Measurements from ENCODE around the gene SLC22A31.

Gene SLC22A31

GRCh38 chr16:89161763-89162713, 38.3 kb downstream of the SLC22A31 start:
- DNase-seq (ENCODE audit: low read depth), result no peak
- no peak for TF ChIP-seq CTCF (conservative IDR thresholded peaks at IDR 0.05; ENCODE audit: control insufficient read depth, insufficient read depth, low read depth, low read length)
- no peak overlapping the region for H3K4me3 ChIP-seq (ENCODE audit: control insufficient read depth, low read depth, low read length)

- no peak for DNase-seq (ENCODE audit: low read depth)
- no peak overlapping the region for H3K4me3 ChIP-seq (ENCODE audit: control insufficient read depth, low read depth, low read length)
- no peak for TF ChIP-seq CTCF (conservative IDR thresholded peaks at IDR 0.05; ENCODE audit: control insufficient read depth, insufficient read depth, low read depth, low read length)
These were observed 39.2 kb downstream of the SLC22A31 start for GRCh38 chr16:89160977-89161701.

GRCh38 chr16:89159850-89160354, 40.4 kb downstream of the SLC22A31 start:
- no peak for DNase-seq (ENCODE audit: low read depth)
- no peak overlapping the region for H3K4me3 ChIP-seq (ENCODE audit: control insufficient read depth, low read depth, low read length)
- TF ChIP-seq CTCF (conservative IDR thresholded peaks at IDR 0.05; ENCODE audit: control insufficient read depth, insufficient read depth, low read depth, low read length), result no peak

- no peak overlapping the region for H3K4me3 ChIP-seq (ENCODE audit: control insufficient read depth, low read depth, low read length)
- DNase-seq (ENCODE audit: low read depth), result no peak
- no peak for TF ChIP-seq CTCF (conservative IDR thresholded peaks at IDR 0.05; ENCODE audit: control insufficient read depth, insufficient read depth, low read depth, low read length)
These were observed 41.1 kb downstream of the SLC22A31 start for GRCh38 chr16:89159066-89159849.

GRCh38 chr16:89157778-89158177, 42.6 kb downstream of the SLC22A31 start:
- no peak for TF ChIP-seq CTCF (conservative IDR thresholded peaks at IDR 0.05; ENCODE audit: control insufficient read depth, insufficient read depth, low read depth, low read length)
- DNase-seq (ENCODE audit: low read depth), result no peak
- H3K4me3 ChIP-seq (ENCODE audit: control insufficient read depth, low read depth, low read length), result no peak overlapping the region
